Cardiac fibroblast (primary cell): ENCODE data around the gene DNAJC3.

Source experiments
- DNase-seq, 2 donors: peaks; one replicate each; pipeline versions ENCODE4 v3.0.0 to v3.0.0-alpha.2; 2010; ENCODE audit warnings: low read depth in 2 of 2
- H3K4me3 ChIP-seq, 2 donors: replicated peaks in 1 of 2; 1 replicate in 1 of 2; 2 replicates in 1 of 2; pipeline ENCODE4 v1.5.1; 2011; ENCODE audit warnings: low read depth in 2 of 2, low read length in 2 of 2, mild to moderate bottlenecking in 2 of 2, moderate library complexity in 1 of 2
- TF ChIP-seq, protein P1 (sequence below): IDR thresholded peaks from one replicate; pipeline ENCODE4 v1.5.1; 2011; ENCODE audit warnings: low read depth, mild to moderate bottlenecking, low read length, inconsistent platforms

The DNAJC3 gene, protein sequence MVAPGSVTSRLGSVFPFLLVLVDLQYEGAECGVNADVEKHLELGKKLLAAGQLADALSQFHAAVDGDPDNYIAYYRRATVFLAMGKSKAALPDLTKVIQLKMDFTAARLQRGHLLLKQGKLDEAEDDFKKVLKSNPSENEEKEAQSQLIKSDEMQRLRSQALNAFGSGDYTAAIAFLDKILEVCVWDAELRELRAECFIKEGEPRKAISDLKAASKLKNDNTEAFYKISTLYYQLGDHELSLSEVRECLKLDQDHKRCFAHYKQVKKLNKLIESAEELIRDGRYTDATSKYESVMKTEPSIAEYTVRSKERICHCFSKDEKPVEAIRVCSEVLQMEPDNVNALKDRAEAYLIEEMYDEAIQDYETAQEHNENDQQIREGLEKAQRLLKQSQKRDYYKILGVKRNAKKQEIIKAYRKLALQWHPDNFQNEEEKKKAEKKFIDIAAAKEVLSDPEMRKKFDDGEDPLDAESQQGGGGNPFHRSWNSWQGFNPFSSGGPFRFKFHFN

DNA sequence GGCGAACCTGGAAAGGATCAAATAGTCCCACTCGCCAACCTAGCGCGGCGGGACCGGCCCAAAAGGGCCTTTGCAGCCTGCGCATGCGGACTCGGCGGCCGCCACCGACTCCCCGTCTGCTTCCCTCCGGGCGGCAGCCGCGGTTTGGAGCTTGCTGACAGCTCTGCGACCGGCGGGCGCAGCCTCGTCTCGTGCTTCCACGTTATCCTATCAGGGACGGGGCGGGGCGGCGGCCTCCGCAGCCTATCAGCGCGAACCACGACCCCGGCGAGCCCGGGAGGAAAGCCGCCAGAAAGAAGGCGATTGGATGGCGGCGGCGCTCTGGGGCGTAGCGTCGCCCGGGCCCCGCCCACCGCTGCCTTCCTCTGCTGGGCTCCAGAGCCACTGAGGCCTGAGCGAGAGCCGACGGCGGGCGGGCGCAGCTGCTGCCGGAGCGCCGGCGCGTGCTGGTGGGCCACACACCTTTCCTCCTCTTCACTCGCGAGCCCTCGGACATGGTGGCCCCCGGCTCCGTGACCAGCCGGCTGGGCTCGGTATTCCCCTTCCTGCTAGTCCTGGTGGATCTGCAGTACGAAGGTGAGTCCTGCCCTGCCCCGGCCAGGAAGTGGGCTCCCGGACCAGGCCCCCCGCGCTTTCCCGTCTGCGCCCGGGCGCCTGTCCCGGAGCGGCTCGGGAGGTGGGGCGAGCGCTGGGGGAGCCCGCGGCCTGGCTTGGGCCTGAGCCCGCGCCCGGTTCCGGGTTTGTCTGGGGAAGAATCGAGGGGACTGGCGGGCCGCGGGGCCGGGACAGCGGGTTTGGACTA, at the start of gene DNAJC3:
TSS of gene DNAJC3 (plus strand) at position 378 of the 802 bp plus-strand sequence. CDS start at position 495, 117 bp downstream.
- TF ChIP-seq, protein P1, sequence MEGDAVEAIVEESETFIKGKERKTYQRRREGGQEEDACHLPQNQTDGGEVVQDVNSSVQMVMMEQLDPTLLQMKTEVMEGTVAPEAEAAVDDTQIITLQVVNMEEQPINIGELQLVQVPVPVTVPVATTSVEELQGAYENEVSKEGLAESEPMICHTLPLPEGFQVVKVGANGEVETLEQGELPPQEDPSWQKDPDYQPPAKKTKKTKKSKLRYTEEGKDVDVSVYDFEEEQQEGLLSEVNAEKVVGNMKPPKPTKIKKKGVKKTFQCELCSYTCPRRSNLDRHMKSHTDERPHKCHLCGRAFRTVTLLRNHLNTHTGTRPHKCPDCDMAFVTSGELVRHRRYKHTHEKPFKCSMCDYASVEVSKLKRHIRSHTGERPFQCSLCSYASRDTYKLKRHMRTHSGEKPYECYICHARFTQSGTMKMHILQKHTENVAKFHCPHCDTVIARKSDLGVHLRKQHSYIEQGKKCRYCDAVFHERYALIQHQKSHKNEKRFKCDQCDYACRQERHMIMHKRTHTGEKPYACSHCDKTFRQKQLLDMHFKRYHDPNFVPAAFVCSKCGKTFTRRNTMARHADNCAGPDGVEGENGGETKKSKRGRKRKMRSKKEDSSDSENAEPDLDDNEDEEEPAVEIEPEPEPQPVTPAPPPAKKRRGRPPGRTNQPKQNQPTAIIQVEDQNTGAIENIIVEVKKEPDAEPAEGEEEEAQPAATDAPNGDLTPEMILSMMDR: no peak
- peak; percentile 98 to 99 for DNase-seq
- H3K4me3 ChIP-seq: peak within 1 kb of the TSS; percentile 87 to 94

DNA sequence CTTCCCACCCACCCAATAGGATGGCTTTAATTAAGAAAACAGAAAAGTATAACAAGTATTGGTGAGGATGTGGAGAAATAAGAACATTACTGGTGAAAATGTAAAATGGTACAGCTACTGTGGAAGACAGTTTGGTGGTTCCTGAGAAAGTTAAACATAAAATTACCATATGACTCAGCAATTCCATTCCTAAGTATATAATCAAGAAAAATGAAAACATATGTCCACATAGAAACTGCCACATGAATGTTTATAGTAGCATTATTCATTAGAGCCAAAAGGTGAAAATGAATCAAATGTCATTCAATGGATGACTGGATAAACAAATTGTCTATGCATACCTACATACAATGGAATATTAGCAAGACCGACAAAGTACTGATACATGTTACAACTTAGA, 49.3 kb upstream of the DNAJC3 start:
- peak in 1 of 2 donors; percentile 62 for DNase-seq
- TF ChIP-seq, protein P1: no peak
- H3K4me3 ChIP-seq: no peak overlapping the region

DNA sequence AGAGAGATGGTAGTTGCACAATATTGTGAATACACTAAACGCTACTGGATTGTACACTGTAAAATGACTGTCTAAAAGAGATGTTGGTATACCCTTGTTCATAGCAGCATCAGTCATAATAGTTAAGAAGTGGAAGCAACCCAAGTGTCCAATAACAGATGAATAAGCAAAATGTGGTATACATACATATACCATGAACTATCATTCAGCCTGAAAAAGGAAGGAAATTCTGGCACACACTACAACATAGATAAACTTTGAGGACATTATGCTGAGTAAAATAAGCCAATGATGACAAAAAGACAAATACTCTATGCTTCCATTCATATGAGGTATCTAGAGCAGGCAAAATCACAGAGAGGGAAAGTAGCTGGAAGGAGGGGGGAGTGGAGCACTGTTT, 48.5 kb upstream of the DNAJC3 start:
- TF ChIP-seq, protein P1: no peak
- DNase-seq: no peak
- no peak overlapping the region for H3K4me3 ChIP-seq

DNA sequence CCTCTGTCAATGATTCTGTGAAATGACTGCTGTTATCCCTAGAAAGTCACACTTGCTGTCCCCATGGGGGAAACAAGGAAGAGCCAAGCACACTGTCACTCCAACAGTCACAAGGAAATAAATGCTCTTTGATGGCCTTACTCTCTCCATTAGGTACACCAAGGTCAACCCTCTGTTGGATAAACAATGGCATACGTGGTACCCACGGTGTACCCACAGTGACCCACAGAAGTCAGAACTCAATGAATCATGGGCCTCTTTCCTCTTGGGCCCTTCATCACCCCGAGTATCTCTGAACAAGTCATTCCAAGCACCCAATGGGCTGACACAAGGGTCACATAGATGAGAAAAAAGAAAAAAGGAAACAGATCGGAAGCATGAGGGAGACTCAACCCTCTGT, 47.9 kb upstream of the DNAJC3 start:
- DNase-seq: no peak
- TF ChIP-seq, protein P1: no peak
- H3K4me3 ChIP-seq: no peak overlapping the region

DNA sequence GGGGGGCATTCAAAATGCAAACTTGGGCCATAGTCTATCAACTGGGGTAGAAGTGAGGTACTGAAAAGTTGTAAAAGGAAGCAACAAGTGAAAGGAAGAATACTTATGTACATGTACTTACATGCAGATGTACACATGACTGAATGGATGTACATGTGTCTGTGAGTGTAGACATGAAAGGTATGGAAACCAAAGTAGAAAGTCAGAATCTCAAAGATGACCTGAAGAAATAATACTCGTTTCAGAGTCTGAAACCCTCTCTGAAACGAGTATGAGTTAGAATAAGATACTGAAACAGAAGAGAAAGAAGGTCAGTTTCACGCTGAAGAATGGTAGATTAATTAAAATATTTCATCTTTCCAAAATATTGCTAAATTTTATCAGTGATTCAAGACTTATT, 46.3 kb upstream of the DNAJC3 start:
- no peak overlapping the region for H3K4me3 ChIP-seq
- DNase-seq: no peak
- TF ChIP-seq, protein P1: no peak

DNA sequence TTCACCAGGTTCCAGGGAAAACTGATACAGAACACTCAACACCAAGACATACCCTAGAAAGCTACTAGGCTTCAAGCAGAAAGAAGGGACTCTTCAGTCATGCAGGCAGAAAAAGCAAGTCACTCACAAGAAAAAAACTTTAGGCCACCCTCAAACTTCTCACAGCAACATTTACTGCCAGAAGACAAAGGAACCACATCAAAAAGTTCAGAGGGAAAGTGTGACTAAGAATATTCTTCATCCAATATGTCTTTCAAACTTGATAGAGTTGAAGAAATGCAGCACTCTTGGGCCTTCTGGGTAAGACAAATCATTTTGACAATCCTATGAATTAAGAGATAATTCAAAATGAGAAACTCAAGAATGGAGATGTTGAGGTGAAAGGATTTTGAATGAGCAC, 40.1 kb upstream of the DNAJC3 start:
- TF ChIP-seq, protein P1: no peak
- no peak overlapping the region for H3K4me3 ChIP-seq
- DNase-seq: no peak
